HepG2 (cell line): ENCODE results near the gene MRPS25. TPM values are rescaled to one million over a fixed set of nuclear protein-coding genes. Genes with fewer than 3 reads are reported as not detected.

Experiments
- FLYWCH1 ChIP-seq: sonication (generic); formaldehyde crosslinking; IDR thresholded peaks from 2 replicates; pipeline ENCODE4 v1.8.1; 2023; ENCODE audit warnings: mild to moderate bottlenecking, missing genetic modification reagents
- FOXA3 ChIP-seq: IDR thresholded peaks from 2 replicates; pipeline ENCODE4 v1.6.1; 2016; ENCODE audit warnings: missing genetic modification reagents, missing compliant biosample characterization
- GPBP1L1 ChIP-seq: sonication (generic); formaldehyde crosslinking; IDR thresholded peaks from 2 replicates; pipeline ENCODE4 v1.5.0; 2020; ENCODE audit warnings: mild to moderate bottlenecking, missing genetic modification reagents
- LBX2 ChIP-seq: sonication (generic); formaldehyde crosslinking; IDR thresholded peaks from 2 replicates; pipeline ENCODE4 v1.5.0; 2020; ENCODE audit warnings: missing genetic modification reagents, mild to moderate bottlenecking, borderline replicate concordance
- MBD4 ChIP-seq: IDR thresholded peaks from 2 replicates; pipeline ENCODE4 v1.6.1; 2012; ENCODE audit warnings: low read length, inconsistent platforms, borderline replicate concordance
- MEF2D ChIP-seq: sonication (generic); formaldehyde crosslinking; IDR thresholded peaks from 2 replicates; pipeline ENCODE4 v1.5.1; 2020; ENCODE audit warnings: mild to moderate bottlenecking, missing genetic modification reagents
- NCOA5 ChIP-seq: sonication (generic); formaldehyde crosslinking; IDR thresholded peaks from 2 replicates; pipeline ENCODE4 v1.4.0; 2020; ENCODE audit warnings: missing genetic modification reagents
- NR2F6 ChIP-seq, 2 experiments: IDR thresholded peaks; 2 replicates each; pipeline ENCODE4 v1.6.1; 2016; ENCODE audit warnings: antibody characterized with exemption in 1 of 2, mild to moderate bottlenecking in 1 of 2
- ONECUT2 ChIP-seq: sonication (generic); formaldehyde crosslinking; IDR thresholded peaks from 2 replicates; pipeline ENCODE4 v1.4.0; 2020; ENCODE audit warnings: missing genetic modification reagents
- RFX3 ChIP-seq: IDR thresholded peaks from 2 replicates; pipeline ENCODE4 v1.6.1; 2016; ENCODE audit warnings: missing biosample characterization, missing genetic modification reagents
- SRSF4 ChIP-seq: fragments of 200-400 bp; formaldehyde crosslinking; IDR thresholded peaks from one replicate; pipeline ENCODE4 v1.6.1; 2018; ENCODE audit warnings: mild to moderate bottlenecking, low read depth, low read length, moderate library complexity; ENCODE audit not compliant: poor library complexity, severe bottlenecking
- THAP8 ChIP-seq: sonication (generic); formaldehyde crosslinking; IDR thresholded peaks from 2 replicates; pipeline ENCODE4 v1.5.1; 2020; ENCODE audit warnings: missing genetic modification reagents, mild to moderate bottlenecking, borderline replicate concordance
- TIGD3 ChIP-seq: sonication (generic); formaldehyde crosslinking; IDR thresholded peaks from 2 replicates; pipeline ENCODE4 v1.5.1; 2020; ENCODE audit warnings: mild to moderate bottlenecking, missing genetic modification reagents, borderline replicate concordance
- ZFP91 ChIP-seq: sonication (generic); formaldehyde crosslinking; IDR thresholded peaks from 2 replicates; pipeline ENCODE4 v1.9.0; 2022; ENCODE audit warnings: missing genetic modification reagents, mild to moderate bottlenecking, borderline replicate concordance
- ZNF101 ChIP-seq: sonication (generic); formaldehyde crosslinking; IDR thresholded peaks from 2 replicates; pipeline ENCODE4 v1.4.0; 2020; ENCODE audit warnings: mild to moderate bottlenecking, low read depth, missing genetic modification reagents, borderline replicate concordance
- ZNF33A ChIP-seq: sonication (generic); formaldehyde crosslinking; IDR thresholded peaks from 2 replicates; pipeline ENCODE4 v1.5.1; 2020; ENCODE audit warnings: missing genetic modification reagents, mild to moderate bottlenecking, moderate library complexity, borderline replicate concordance
- ZNF556 ChIP-seq: sonication (generic); formaldehyde crosslinking; IDR thresholded peaks from 2 replicates; pipeline ENCODE4 v1.4.0; 2020; ENCODE audit warnings: mild to moderate bottlenecking, missing genetic modification reagents, borderline replicate concordance
- ZNF614 ChIP-seq: IDR thresholded peaks from 2 replicates; pipeline ENCODE4 v1.6.1; 2018; ENCODE audit warnings: missing biosample characterization, missing genetic modification reagents, inconsistent platforms, borderline replicate concordance
- ZNF737 ChIP-seq: sonication (generic); formaldehyde crosslinking; IDR thresholded peaks from 2 replicates; pipeline ENCODE4 v1.5.0; 2020; ENCODE audit warnings: missing genetic modification reagents, mild to moderate bottlenecking, borderline replicate concordance
- ZSCAN9 ChIP-seq: IDR thresholded peaks from 2 replicates; pipeline ENCODE4 v1.6.1; 2016; ENCODE audit warnings: borderline replicate concordance
- polyA plus RNA-seq, 8 experiments: library from polyadenylated mRNA; depleted of rRNA in 3 of 8; stranded (reverse) in 7 of 8; unstranded in 1 of 8; fragments of >200 nt; fragmentation: Illumina TruSeq in 4 of 8; extraction: Trizol in 4 of 8; gene quantifications; 2 replicates each; pipeline versions ENCODE4 v1.2.1 to v1.2.3, GENCODE V29; 2011 to 2016; ENCODE audit warnings: low read depth in 4 of 8, missing spikeins in 1 of 8, mixed read lengths in 1 of 8; ENCODE audit not compliant: insufficient read depth in 1 of 8
- total RNA-seq, 5 experiments: library from RNA; depleted of rRNA; stranded (reverse); fragments of >200 nt; fragmentation: Illumina TruSeq; extraction: Trizol; gene quantifications; 2 replicates each; pipeline ENCODE4 v1.2.3, GENCODE V29; 2016; ENCODE audit warnings: low read depth in 1 of 5

MRPS25 gene
- total and polyA plus RNA-seq, 2 of the 13 experiments (the other 11 are each of a cell fraction or from before 2014, with no cell fraction given) = 60.1 to 74.3 TPM

- 0 out of 2 replicates have a peak, but pooled peaks have one; percentile 44 for TF ChIP-seq LBX2 (CRISPR knock-in tag)
- no peak for TF ChIP-seq RFX3 (CRISPR knock-in tag)
- TF ChIP-seq MEF2D (CRISPR knock-in tag) = peak; percentile 49; the same call in 1 of the 2 replicates
- no peak for TF ChIP-seq FLYWCH1
- no peak for TF ChIP-seq MBD4
- peak; percentile 30; the same call in 1 of the 2 replicates for TF ChIP-seq FOXA3 (CRISPR knock-in tag)
- TF ChIP-seq ZSCAN9 (CRISPR knock-in tag) = peak; percentile 47; the same call in 1 of the 2 replicates
- no peak for TF ChIP-seq NR2F6 (IDR thresholded peaks at IDR 0.05)
- TF ChIP-seq NR2F6 (CRISPR knock-in tag; IDR thresholded peaks at IDR 0.05) = 0 out of 2 replicates have a peak, but pooled peaks have one; percentile 39
- 0 out of 2 replicates have a peak, but pooled peaks have one; percentile 56 for TF ChIP-seq ZNF737 (CRISPR knock-in tag)
- peak; percentile 85 for TF ChIP-seq ZFP91 (CRISPR knock-in tag)
- TF ChIP-seq ZNF101 (CRISPR knock-in tag) = no peak; the same call in 1 of the 2 replicates
- no peak; the same call in 1 of the 2 replicates for TF ChIP-seq ONECUT2 (CRISPR knock-in tag)
- no peak for TF ChIP-seq ZNF33A (CRISPR knock-in tag)
- TF ChIP-seq GPBP1L1 (CRISPR knock-in tag) = no peak
- TF ChIP-seq ZNF614 (CRISPR knock-in tag) = peak; percentile 71; the same call in 1 of the 2 replicates
- no peak for TF ChIP-seq SRSF4
- peak; percentile 69; the same call in 1 of the 2 replicates for TF ChIP-seq ZNF556 (CRISPR knock-in tag)
- TF ChIP-seq TIGD3 (CRISPR knock-in tag) = no peak
- TF ChIP-seq NCOA5 (CRISPR knock-in tag) = no peak
- TF ChIP-seq THAP8 (CRISPR knock-in tag) = no peak
These were observed at the start of gene MRPS25 (continued) for GRCh38 chr3:15064835-15065549.
